ENCODE measurements around the gene KIAA1755. TPM values are rescaled to one million over a fixed set of nuclear protein-coding genes. Genes with fewer than 3 reads are reported as not detected.

KIAA1755 gene
- total RNA-seq, 6 experiments from 2014 or later = 0.06 to 2.7 (median 1.5) TPM

DNA sequence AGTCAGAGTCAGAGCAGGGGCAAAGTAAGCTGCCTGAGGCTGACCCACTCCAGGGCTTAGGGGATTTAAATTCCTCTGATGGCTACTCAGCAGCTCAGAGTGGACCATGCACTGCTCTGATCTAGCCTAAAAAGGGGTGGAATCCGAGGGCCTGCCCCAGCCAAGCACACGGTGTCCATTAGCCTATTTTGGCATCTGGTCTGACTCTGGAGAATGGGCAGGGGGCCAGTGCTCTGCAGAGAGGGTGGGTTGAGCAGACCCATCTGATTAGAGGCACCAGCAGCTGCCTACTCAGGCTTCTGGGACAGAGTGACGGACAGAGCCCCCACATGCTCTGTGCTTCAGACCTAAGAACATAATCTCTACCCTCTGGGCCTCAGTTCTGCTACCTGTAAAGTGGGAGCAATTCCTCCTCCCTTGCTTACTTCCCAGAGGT is 69.6 kb downstream of the KIAA1755 start:
- intact Hi-C loops (cut with DNase I) = no loop called here
- H3K4me3 ChIP-seq = no peak overlapping the region
- H3K9me3 ChIP-seq = no peaks in the 10 kb centered on the region
- no peaks in the 10 kb centered on the region for H3K36me3 ChIP-seq
- no peak overlapping the region for H3K27ac ChIP-seq
- no CpG with 5 or more reads among the region's 3 CpGs for WGBS (ENCODE audit: insufficient coverage, low coverage, low lambda C conversion rate, missing lambda C conversion rate)
- ATAC-seq = no peak
- no peak for DNase-seq
- H3K4me1 ChIP-seq = peaks cover 0 to 12% (median 3%) of the 10 kb centered on the region in 4 donors
- H3K27me3 ChIP-seq = no peaks in the 10 kb centered on the region
- TF ChIP-seq POLR2A (IDR thresholded peaks at IDR 0.05) = no peak
- TF ChIP-seq, protein P1, sequence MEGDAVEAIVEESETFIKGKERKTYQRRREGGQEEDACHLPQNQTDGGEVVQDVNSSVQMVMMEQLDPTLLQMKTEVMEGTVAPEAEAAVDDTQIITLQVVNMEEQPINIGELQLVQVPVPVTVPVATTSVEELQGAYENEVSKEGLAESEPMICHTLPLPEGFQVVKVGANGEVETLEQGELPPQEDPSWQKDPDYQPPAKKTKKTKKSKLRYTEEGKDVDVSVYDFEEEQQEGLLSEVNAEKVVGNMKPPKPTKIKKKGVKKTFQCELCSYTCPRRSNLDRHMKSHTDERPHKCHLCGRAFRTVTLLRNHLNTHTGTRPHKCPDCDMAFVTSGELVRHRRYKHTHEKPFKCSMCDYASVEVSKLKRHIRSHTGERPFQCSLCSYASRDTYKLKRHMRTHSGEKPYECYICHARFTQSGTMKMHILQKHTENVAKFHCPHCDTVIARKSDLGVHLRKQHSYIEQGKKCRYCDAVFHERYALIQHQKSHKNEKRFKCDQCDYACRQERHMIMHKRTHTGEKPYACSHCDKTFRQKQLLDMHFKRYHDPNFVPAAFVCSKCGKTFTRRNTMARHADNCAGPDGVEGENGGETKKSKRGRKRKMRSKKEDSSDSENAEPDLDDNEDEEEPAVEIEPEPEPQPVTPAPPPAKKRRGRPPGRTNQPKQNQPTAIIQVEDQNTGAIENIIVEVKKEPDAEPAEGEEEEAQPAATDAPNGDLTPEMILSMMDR (IDR thresholded peaks at IDR 0.05) = no peak

DNA sequence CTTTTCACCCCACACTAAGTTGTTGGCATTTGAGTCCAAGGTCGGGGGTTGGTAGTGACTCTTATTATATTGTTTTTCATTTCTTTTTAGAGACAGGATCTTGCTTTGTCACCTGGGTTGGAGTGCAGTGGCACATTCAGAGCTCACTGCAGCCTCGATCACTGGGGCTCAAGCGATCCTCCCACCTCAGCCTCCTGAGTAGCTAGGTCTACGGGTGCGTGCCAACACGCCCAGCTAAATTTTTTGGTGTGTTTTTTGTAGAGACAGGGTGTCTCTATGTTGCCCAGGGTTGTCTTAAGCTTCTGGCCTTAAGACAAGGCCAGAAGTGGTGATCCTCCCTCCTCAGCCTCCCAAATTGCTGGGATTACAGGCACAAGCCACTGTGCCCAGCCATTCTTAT is 70.4 kb downstream of the KIAA1755 start:
- no peaks in the 10 kb centered on the region for H3K9me3 ChIP-seq
- no peaks in the 10 kb centered on the region for H3K36me3 ChIP-seq
- ATAC-seq (no peak), DNase-seq (no peak)
- H3K27me3 ChIP-seq = no peaks in the 10 kb centered on the region
- 92% methylated on average over 6 of the region's 6 CpGs for WGBS (ENCODE audit: insufficient coverage, low coverage, low lambda C conversion rate, missing lambda C conversion rate)
- TF ChIP-seq, protein P1 (IDR thresholded peaks at IDR 0.05) = no peak
- no peak for TF ChIP-seq POLR2A (IDR thresholded peaks at IDR 0.05)
- H3K4me1 ChIP-seq = peaks cover 0 to 4% (median 0%) of the 10 kb centered on the region in 4 donors
- H3K27ac ChIP-seq = no peak overlapping the region
- no peak overlapping the region for H3K4me3 ChIP-seq
- intact Hi-C loops (cut with DNase I) = no loop called here

DNA sequence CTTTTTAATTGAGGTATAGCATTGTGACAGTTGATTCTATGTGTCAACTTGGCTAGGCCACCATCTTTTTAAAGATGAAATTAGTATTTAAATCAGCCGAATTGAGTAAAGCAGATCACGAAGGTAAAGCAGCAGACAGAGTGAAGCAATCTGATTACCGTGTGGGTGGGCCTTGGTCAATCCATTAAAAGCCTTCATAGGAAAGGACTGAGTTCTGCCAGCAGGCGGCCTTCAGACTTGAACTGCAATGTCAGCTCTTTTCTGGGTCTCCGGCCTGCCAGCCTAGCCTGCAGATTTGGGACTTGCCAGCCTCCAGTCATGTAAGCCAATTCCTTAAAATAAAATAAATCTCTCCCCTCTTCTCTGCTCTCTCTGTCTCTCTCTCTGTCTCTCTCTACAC is 73.0 kb downstream of the KIAA1755 start:
- WGBS (ENCODE audit: insufficient coverage, low coverage, low lambda C conversion rate, missing lambda C conversion rate) = 43% methylated on average over 5 of the region's 5 CpGs
- Histone ChIP-seq H3K4me1 (no peaks in the 10 kb centered on the region), H3K9me3 (no peaks in the 10 kb centered on the region), H3K4me3 (no peak overlapping the region), H3K36me3 (no peaks in the 10 kb centered on the region), H3K27ac (no peak overlapping the region), H3K27me3 (no peaks in the 10 kb centered on the region)
- DNase-seq = peak; percentile 70 to 81 (median 80)
- TF ChIP-seq, protein P1 (IDR thresholded peaks at IDR 0.05) = peak; percentile 36 to 54 (median 46)
- TF ChIP-seq POLR2A (IDR thresholded peaks at IDR 0.05) = no peak
- intact Hi-C loops (cut with DNase I) = no loop called here
- peak; percentile 96 to 99 (median 98) for ATAC-seq

DNA sequence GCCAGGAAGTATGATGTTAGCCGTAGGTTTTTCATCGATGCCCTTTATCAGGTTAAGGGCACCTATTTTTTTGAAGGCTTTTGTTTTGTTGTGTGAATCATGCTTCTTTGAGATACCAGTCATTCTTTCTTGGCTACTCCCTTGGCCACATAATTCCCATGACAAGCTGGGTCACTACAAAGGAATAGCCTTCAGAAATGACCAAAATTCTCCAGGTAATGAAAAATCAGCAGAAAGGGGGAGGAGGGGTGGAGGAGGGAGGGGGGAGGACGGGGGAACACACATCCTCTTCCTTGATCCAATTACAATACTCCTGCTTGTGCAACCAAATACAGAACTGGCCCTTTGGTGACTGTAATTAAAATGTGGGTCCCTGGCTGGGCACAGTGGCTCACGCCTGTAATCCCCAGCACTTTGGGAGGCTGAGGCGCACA is 73.7 kb downstream of the KIAA1755 start:
- no peak overlapping the region for H3K4me3 ChIP-seq
- ATAC-seq (no peak), DNase-seq (no peak)
- no peaks in the 10 kb centered on the region for H3K27me3 ChIP-seq
- H3K9me3 ChIP-seq = no peaks in the 10 kb centered on the region
- H3K27ac ChIP-seq = no peak overlapping the region
- intact Hi-C loops (cut with DNase I) = no loop called here
- no peaks in the 10 kb centered on the region for H3K36me3 ChIP-seq
- 43% methylated on average over 3 of the region's 5 CpGs for WGBS (ENCODE audit: insufficient coverage, low coverage, low lambda C conversion rate, missing lambda C conversion rate)
- no peaks in the 10 kb centered on the region for H3K4me1 ChIP-seq
- TF ChIP-seq POLR2A (IDR thresholded peaks at IDR 0.05) = no peak
- TF ChIP-seq, protein P1 (IDR thresholded peaks at IDR 0.05) = no peak

DNA sequence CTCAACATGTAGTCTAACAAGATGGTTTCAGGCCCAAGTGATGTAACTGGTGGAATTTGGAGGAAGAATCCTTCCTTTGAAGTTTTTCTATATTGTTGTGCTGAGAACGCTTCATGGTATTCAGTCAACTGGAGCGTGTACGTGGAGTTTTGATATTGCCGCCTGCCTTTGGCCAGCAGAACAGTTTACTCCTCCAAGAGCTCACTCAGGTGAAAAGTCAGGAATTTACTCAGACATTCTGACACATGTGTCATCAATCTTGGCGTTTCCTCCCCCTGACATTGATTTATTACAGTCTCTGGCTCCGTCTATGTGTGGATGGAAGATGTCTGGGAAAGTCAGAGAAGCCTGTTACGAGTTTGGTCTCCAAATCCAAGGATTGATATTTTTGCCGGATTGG is 76.4 kb downstream of the KIAA1755 start:
- TF ChIP-seq POLR2A (IDR thresholded peaks at IDR 0.05) = no peak
- H3K27me3 ChIP-seq = no peaks in the 10 kb centered on the region
- H3K4me3 ChIP-seq = no peak overlapping the region
- 66% methylated on average over 7 of the region's 8 CpGs for WGBS (ENCODE audit: insufficient coverage, low coverage, low lambda C conversion rate, missing lambda C conversion rate)
- no peaks in the 10 kb centered on the region for H3K36me3 ChIP-seq
- no peak for DNase-seq
- no peaks in the 10 kb centered on the region for H3K4me1 ChIP-seq
- H3K9me3 ChIP-seq = no peaks in the 10 kb centered on the region
- no peak overlapping the region for H3K27ac ChIP-seq
- intact Hi-C loops (cut with DNase I) = no loop called here
- no peak for ATAC-seq
